Activated B cell treated with CpG ODN at 0.5 μM for 24 hours (primary cell): Measurements from ENCODE around the gene LRRC8C. TPM values are rescaled to one million over a fixed set of nuclear protein-coding genes. Genes with fewer than 3 reads are reported as not detected.

Experiments used
- ATAC-seq: fragments of 200-7000 bp; cut with Tn5 transposase; one replicate; pipeline ENCODE4 v1.10.0; 2021; ENCODE audit warnings: low read depth, mild to moderate bottlenecking, moderate library complexity
- CTCF ChIA-PET: fragments of 350-600 bp; sonication (Branson Sonifier 250); formaldehyde crosslinking; loops from one replicate; lab custom pipeline; 2021; ENCODE audit warnings: antibody characterized with exemption; lab: Charles Lee
- POLR2A ChIA-PET: fragments of 350-600 bp; sonication (Branson Sonifier 250); formaldehyde crosslinking; loops from one replicate; lab custom pipeline; 2021; ENCODE audit warnings: antibody characterized with exemption; lab: Charles Lee
- DNase-seq: peaks from one replicate; pipeline ENCODE4 v3.0.0; 2022
- H3K27ac Mint-ChIP-seq: one replicate; pipeline ENCODE4 v1.8.0; 2020; ENCODE audit warnings: mixed read lengths
- H3K27me3 Mint-ChIP-seq: one replicate; pipeline ENCODE4 v1.8.0; 2021; ENCODE audit warnings: mixed read lengths
- H3K36me3 Mint-ChIP-seq: one replicate; pipeline ENCODE4 v1.8.0; 2021; ENCODE audit warnings: low read depth, mixed read lengths
- H3K4me1 Mint-ChIP-seq: one replicate; pipeline ENCODE4 v1.8.0; 2021; ENCODE audit warnings: mixed read lengths
- H3K4me3 Mint-ChIP-seq: one replicate; pipeline ENCODE4 v1.8.0; 2020; ENCODE audit warnings: mild to moderate bottlenecking, mixed read lengths
- H3K9me3 Mint-ChIP-seq: one replicate; pipeline ENCODE4 v1.8.0; 2020; ENCODE audit warnings: mixed read lengths
- intact Hi-C: fragments of 100-400 bp; cut with micrococcal nuclease; formaldehyde crosslinking; loops from one replicate; pipeline ENCODE4 v1.15.1; 2024
- total RNA-seq: library from RNA; stranded (reverse); gene quantifications from 2 replicates; pipeline ENCODE4 v1.2.3, GENCODE V29; 2022
- TF ChIP-seq, protein P1 (sequence below): fragments of 200-600 bp; IDR thresholded peaks from one replicate; pipeline ENCODE4 v1.8.0; 2022; ENCODE audit warnings: antibody characterized with exemption, mild to moderate bottlenecking

LRRC8C gene
- total RNA-seq, 1 donor from 2014 or later: 8.4 TPM

DNA sequence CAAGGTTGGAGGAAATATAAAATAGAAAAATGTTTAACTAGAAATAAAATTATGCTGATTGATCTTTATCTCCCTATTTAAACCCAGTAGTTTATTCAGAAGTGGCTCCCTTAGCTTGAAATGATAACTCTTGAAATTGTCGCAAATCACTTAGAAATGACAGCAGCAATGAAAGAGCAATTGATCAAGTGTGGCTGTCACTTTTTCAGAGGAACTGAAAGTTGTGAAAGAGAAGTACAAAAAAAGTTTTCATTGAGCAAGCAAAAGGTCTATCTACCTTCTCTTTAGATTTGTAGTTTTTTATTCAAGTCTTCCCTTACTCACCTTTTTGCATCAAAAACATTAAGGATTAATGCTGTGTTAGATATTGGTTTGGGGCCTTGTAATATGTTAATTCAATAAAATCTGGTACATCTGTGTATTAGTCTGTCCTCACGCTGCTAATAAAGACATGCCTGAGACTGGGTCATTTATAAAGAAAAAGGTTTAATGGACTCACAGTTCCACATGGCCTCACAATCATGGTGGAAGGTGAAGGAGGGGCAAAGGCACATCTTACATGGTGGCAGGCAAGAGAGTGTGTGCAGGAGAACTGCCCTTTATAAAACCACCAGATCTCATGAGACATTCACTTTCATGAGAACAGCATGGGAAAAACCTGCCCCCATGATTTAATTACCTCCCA, 48.3 kb downstream of the LRRC8C start:
- ATAC-seq (peak; percentile 81), DNase-seq (no peak)
- intact Hi-C loops: loop anchor here (1.0 kb wide), 2 partner anchors 11 to 12 kb away; no protein-coding TSS in a partner anchor
- POLR2A ChIA-PET: interaction anchor here (0.9 to 1.7 kb wide), 2 partner anchors 10 to 15 kb away, joined by 3 to 4 read pairs; no protein-coding TSS in a partner anchor
- Mint-ChIP-seq H3K9me3 (peaks cover 5% of the 10 kb centered on the region), H3K27ac (peak overlapping the region; percentile 88), H3K4me3 (peak overlapping the region; percentile 64), H3K4me1 (peaks cover 24% of the 10 kb centered on the region), H3K36me3 (no peaks in the 10 kb centered on the region), H3K27me3 (no peaks in the 10 kb centered on the region)
- CTCF ChIA-PET: interaction anchor here (0.7 kb wide), 1 partner anchor 83 kb away, joined by 3 read pairs; no protein-coding TSS in a partner anchor
- TF ChIP-seq, protein P1, sequence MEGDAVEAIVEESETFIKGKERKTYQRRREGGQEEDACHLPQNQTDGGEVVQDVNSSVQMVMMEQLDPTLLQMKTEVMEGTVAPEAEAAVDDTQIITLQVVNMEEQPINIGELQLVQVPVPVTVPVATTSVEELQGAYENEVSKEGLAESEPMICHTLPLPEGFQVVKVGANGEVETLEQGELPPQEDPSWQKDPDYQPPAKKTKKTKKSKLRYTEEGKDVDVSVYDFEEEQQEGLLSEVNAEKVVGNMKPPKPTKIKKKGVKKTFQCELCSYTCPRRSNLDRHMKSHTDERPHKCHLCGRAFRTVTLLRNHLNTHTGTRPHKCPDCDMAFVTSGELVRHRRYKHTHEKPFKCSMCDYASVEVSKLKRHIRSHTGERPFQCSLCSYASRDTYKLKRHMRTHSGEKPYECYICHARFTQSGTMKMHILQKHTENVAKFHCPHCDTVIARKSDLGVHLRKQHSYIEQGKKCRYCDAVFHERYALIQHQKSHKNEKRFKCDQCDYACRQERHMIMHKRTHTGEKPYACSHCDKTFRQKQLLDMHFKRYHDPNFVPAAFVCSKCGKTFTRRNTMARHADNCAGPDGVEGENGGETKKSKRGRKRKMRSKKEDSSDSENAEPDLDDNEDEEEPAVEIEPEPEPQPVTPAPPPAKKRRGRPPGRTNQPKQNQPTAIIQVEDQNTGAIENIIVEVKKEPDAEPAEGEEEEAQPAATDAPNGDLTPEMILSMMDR: no peak

- Mint-ChIP-seq H3K9me3 (peaks cover 5% of the 10 kb centered on the region), H3K36me3 (peaks cover 8% of the 10 kb centered on the region), H3K27me3 (no peaks in the 10 kb centered on the region), H3K4me3 (no peak overlapping the region), H3K27ac (no peak overlapping the region), H3K4me1 (peaks cover 24% of the 10 kb centered on the region)
- POLR2A ChIA-PET: no interaction called here
- CTCF ChIA-PET: no interaction called here
- TF ChIP-seq, protein P1: no peak
- DNase-seq (no peak), ATAC-seq (no peak)
- intact Hi-C loops: no loop called here
These were observed 49.7 kb downstream of the LRRC8C start for GRCh38 chr1:89682611-89683010.

DNA sequence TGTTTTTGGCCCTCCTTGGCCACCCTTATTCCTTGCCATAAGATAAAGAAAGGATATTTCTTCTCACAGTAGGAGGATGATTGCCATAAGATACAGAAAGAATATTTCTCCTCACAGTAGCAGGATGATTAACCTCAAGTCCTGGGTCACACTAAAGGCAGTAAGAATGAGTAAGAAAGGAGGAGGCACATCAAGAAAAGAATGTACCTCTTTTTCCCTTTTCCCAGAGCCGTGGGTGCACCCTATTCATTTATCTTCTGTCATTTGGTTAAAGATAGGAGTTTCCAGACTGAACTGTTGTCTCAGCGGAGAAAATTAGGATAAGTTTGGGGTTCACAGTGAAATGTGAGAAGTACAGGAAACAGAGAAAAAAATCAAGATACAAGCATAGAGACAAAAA, 52.5 kb downstream of the LRRC8C start:
- ATAC-seq (no peak), DNase-seq (no peak)
- Mint-ChIP-seq H3K27ac (no peak overlapping the region), H3K36me3 (peaks cover 30% of the 10 kb centered on the region), H3K4me1 (peaks cover 16% of the 10 kb centered on the region), H3K9me3 (peaks cover 5% of the 10 kb centered on the region), H3K27me3 (no peaks in the 10 kb centered on the region), H3K4me3 (no peak overlapping the region)
- ChIA-PET CTCF (no interaction called here), POLR2A (interaction anchor here (0.7 kb wide), 2 partner anchors 9 to 501 kb away, joined by 3 to 5 read pairs; no protein-coding TSS in a partner anchor)
- TF ChIP-seq, protein P1: no peak
- intact Hi-C loops: no loop called here

DNA sequence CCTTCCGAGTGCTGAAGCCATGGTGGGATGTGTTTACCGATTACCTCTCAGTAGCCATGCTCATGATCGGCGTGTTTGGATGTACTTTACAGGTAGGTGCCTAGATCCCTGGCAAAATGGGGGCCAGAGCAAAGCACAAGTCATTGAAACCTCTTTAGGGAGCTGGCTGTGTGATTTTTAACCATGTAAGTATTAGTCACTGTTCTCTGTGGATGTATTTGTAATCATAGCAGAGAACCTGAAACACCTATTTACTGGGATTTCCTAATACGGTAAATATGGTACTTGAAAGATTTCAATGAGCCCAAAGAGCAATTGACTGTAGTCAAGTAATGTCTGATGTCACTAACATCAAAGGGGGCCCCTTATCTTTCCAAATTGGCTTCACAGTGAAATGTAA, 53.6 kb downstream of the LRRC8C start:
- H3K4me1 Mint-ChIP-seq: peaks cover 10% of the 10 kb centered on the region
- no peaks in the 10 kb centered on the region for H3K27me3 Mint-ChIP-seq
- peaks cover 30% of the 10 kb centered on the region for H3K36me3 Mint-ChIP-seq
- no peaks in the 10 kb centered on the region for H3K9me3 Mint-ChIP-seq
- no peak overlapping the region for H3K27ac Mint-ChIP-seq
- no peak overlapping the region for H3K4me3 Mint-ChIP-seq
- ChIA-PET CTCF (no interaction called here), POLR2A (interaction anchor here (0.7 kb wide), 1 partner anchor 502 kb away, joined by 5 read pairs; no protein-coding TSS in a partner anchor)
- ATAC-seq (no peak), DNase-seq (no peak)
- intact Hi-C loops: no loop called here
- TF ChIP-seq, protein P1: no peak

DNA sequence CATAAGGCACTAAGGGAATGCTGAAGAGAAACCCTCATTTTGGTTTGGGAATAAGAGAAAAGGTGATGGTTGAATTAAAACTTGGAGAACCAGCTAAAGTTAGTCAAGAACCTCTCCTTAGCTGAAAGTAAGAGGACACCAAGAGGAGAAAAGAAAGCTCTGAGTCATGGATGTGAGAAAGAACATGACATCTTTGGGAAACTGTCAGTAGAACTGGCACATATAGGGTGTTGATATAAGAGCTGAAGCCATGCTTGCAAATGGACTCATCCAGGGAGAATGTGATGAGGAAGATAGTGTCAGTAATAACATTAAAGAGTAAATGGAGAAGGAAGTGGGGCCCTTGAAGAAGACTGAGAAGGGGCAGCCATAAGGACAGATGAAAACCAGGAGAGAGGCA, 54.3 kb downstream of the LRRC8C start:
- Mint-ChIP-seq H3K4me1 (peaks cover 14% of the 10 kb centered on the region), H3K9me3 (no peaks in the 10 kb centered on the region), H3K4me3 (no peak overlapping the region), H3K27ac (no peak overlapping the region), H3K27me3 (no peaks in the 10 kb centered on the region), H3K36me3 (peaks cover 30% of the 10 kb centered on the region)
- ATAC-seq (no peak), DNase-seq (no peak)
- CTCF ChIA-PET: no interaction called here
- TF ChIP-seq, protein P1: no peak
- POLR2A ChIA-PET: no interaction called here
- intact Hi-C loops: no loop called here
